Hepatocyte (in vitro differentiated cells): ENCODE measurements around the gene RBFOX2. TPM values are rescaled to one million over a fixed set of nuclear protein-coding genes. Genes with fewer than 3 reads are reported as not detected.

Experiments
- DNase-seq: peaks from one replicate; pipeline ENCODE4 v3.0.0-alpha.2; 2016; ENCODE audit warnings: low spot score
- H2AFZ ChIP-seq: fragments of 200-600 bp; sonication (generic); 2 replicates; pipeline ENCODE4 v1.6.0; 2016; ENCODE audit warnings: antibody characterized with exemption, mild to moderate bottlenecking
- H3K27ac ChIP-seq: fragments of 200-600 bp; sonication (generic); 2 replicates; pipeline ENCODE4 v1.5.1; 2016; ENCODE audit warnings: mild to moderate bottlenecking
- H3K27me3 ChIP-seq: fragments of 200-600 bp; sonication (generic); 2 replicates; pipeline ENCODE4 v1.6.1; 2016
- H3K36me3 ChIP-seq: fragments of 200-600 bp; sonication (generic); replicated peaks from 2 replicates; pipeline ENCODE4 v1.5.1; 2016; ENCODE audit warnings: low read depth; ENCODE audit not compliant: insufficient read depth
- H3K4me1 ChIP-seq: fragments of 200-600 bp; sonication (generic); 2 replicates; pipeline ENCODE4 v1.5.1; 2016; ENCODE audit warnings: mild to moderate bottlenecking, moderate library complexity; ENCODE audit not compliant: insufficient read depth
- H3K4me2 ChIP-seq: fragments of 200-600 bp; sonication (generic); 2 replicates; pipeline ENCODE4 v1.6.0; 2016
- H3K4me3 ChIP-seq: fragments of 200-600 bp; sonication (generic); 2 replicates; pipeline ENCODE4 v1.5.1; 2016; ENCODE audit warnings: mild to moderate bottlenecking
- H3K79me2 ChIP-seq: fragments of 200-600 bp; sonication (generic); 2 replicates; pipeline ENCODE4 v1.6.0; 2017; ENCODE audit warnings: mild to moderate bottlenecking
- H3K9me2 ChIP-seq: fragments of 200-600 bp; sonication (generic); replicated peaks from 2 replicates; pipeline ENCODE4 v1.6.0; 2017; ENCODE audit warnings: mild to moderate bottlenecking; ENCODE audit not compliant: insufficient read depth
- H3K9me3 ChIP-seq: fragments of 200-600 bp; sonication (generic); 2 replicates; pipeline ENCODE4 v1.5.1; 2016; ENCODE audit warnings: low read depth, mild to moderate bottlenecking
- H4K20me1 ChIP-seq: fragments of 200-600 bp; sonication (generic); 2 replicates; pipeline ENCODE4 v1.6.0; 2016; ENCODE audit warnings: mild to moderate bottlenecking; ENCODE audit not compliant: insufficient read depth, poor library complexity, severe bottlenecking
- CTCF ChIP-seq: fragments of 200-600 bp; sonication (generic); IDR thresholded peaks from 2 replicates; pipeline ENCODE4 v1.5.1; 2016; ENCODE audit warnings: antibody characterized with exemption, mild to moderate bottlenecking; ENCODE audit not compliant: poor library complexity
- EZH2 ChIP-seq: fragments of 200-600 bp; sonication (generic); IDR thresholded peaks from 2 replicates; pipeline ENCODE4 v1.6.1; 2016; ENCODE audit warnings: antibody characterized with exemption, mild to moderate bottlenecking, borderline replicate concordance
- EZH2phosphoT487 ChIP-seq: fragments of 200-600 bp; sonication (generic); IDR thresholded peaks from one replicate; pipeline ENCODE4 v1.6.1; 2018; ENCODE audit warnings: antibody characterized with exemption, mild to moderate bottlenecking, low read depth, moderate library complexity; ENCODE audit not compliant: unreplicated experiment, severe bottlenecking
- WGBS: methylation state at CpG from one replicate; pipeline ENCODE4 v1.1.6; 2016; ENCODE audit warnings: low lambda C conversion rate; ENCODE audit errors: missing lambda C conversion rate; 5-methylcytosine and 5-hydroxymethylcytosine counted together
- polyA plus RNA-seq: library from polyadenylated mRNA; unstranded; fragments of >200 nt; fragmentation: Nextera tagmentation; extraction: Ambion mirVana; gene quantifications from 2 replicates; pipeline ENCODE4 v1.2.1, GENCODE V29; 2016
- total RNA-seq: library from RNA; depleted of rRNA; stranded (reverse); fragments of >200 nt; gene quantifications from 2 replicates; pipeline ENCODE4 v1.2.3, GENCODE V29; 2014

RBFOX2 gene
- total and polyA plus RNA-seq, 2 experiments from 2014 or later = 76.7 to 133 TPM

- Histone ChIP-seq H3K27me3 (no peaks in the 10 kb centered on the region), H3K9me3 (no peaks in the 10 kb centered on the region), H3K36me3 (no peaks in the 10 kb centered on the region), H3K9me2 (no peaks in the 10 kb centered on the region), H3K79me2 (peaks cover 100% of the 10 kb centered on the region), H3K4me2 (no peak overlapping the region), H3K4me3 (no peak overlapping the region), H3K4me1 (peaks cover 13% of the 10 kb centered on the region), H4K20me1 (peaks cover 17% of the 10 kb centered on the region), H2AFZ (no peak overlapping the region), H3K27ac (no peak overlapping the region)
- TF ChIP-seq EZH2phosphoT487 = no peak
- no peak for TF ChIP-seq EZH2
- no peak for TF ChIP-seq CTCF
- DNase-seq = no peak
- WGBS = 86% methylated on average over 6 of the region's 6 CpGs
These were observed 123.9 kb downstream of the RBFOX2 start for GRCh38 chr22:35904752-35905151.

- no peak overlapping the region for H2AFZ ChIP-seq
- H3K79me2 ChIP-seq = peaks cover 98% of the 10 kb centered on the region
- H3K36me3 ChIP-seq = no peaks in the 10 kb centered on the region
- H3K9me3 ChIP-seq = no peaks in the 10 kb centered on the region
- TF ChIP-seq CTCF = no peak
- no peak for TF ChIP-seq EZH2phosphoT487
- TF ChIP-seq EZH2 = no peak
- H3K9me2 ChIP-seq = no peaks in the 10 kb centered on the region
- H3K4me3 ChIP-seq = no peak overlapping the region
- 51% methylated on average over 2 of the region's 2 CpGs for WGBS
- peak overlapping the region; percentile 34 for H3K4me2 ChIP-seq
- peak overlapping the region; percentile 12 for H3K27ac ChIP-seq
- peaks cover 17% of the 10 kb centered on the region for H4K20me1 ChIP-seq
- DNase-seq = no peak
- peaks cover 14% of the 10 kb centered on the region for H3K4me1 ChIP-seq
- no peaks in the 10 kb centered on the region for H3K27me3 ChIP-seq
These were observed 124.3 kb downstream of the RBFOX2 start for GRCh38 chr22:35904336-35904692.

- Histone ChIP-seq H3K4me1 (peaks cover 14% of the 10 kb centered on the region), H4K20me1 (peaks cover 17% of the 10 kb centered on the region), H3K27me3 (no peaks in the 10 kb centered on the region), H2AFZ (no peak overlapping the region), H3K4me3 (no peak overlapping the region), H3K4me2 (peak overlapping the region; percentile 34), H3K36me3 (no peaks in the 10 kb centered on the region), H3K9me3 (no peaks in the 10 kb centered on the region), H3K79me2 (peaks cover 97% of the 10 kb centered on the region), H3K27ac (peak overlapping the region; percentile 12), H3K9me2 (no peaks in the 10 kb centered on the region)
- 33% methylated on average over 3 of the region's 3 CpGs for WGBS
- DNase-seq = no peak
- no peak for TF ChIP-seq EZH2
- TF ChIP-seq EZH2phosphoT487 = no peak
- TF ChIP-seq CTCF = no peak
These were observed 124.9 kb downstream of the RBFOX2 start for GRCh38 chr22:35903571-35904335.
